Activated CD4-positive, alpha-beta T cell treated with anti-CD3 and anti-CD28 coated beads for 4 hours (primary cell): ENCODE results near the gene DNLZ.
"Not testable (repeated sequence)": the region's sequence is repeated elsewhere in the genome, so short reads cannot be mapped to it uniquely, and the experiment has no call there.

Experiments
- DNase-seq, 2 donors: peaks; one replicate each; pipeline ENCODE4 v3.0.0-alpha.2; 2020

DNLZ gene

DNA sequence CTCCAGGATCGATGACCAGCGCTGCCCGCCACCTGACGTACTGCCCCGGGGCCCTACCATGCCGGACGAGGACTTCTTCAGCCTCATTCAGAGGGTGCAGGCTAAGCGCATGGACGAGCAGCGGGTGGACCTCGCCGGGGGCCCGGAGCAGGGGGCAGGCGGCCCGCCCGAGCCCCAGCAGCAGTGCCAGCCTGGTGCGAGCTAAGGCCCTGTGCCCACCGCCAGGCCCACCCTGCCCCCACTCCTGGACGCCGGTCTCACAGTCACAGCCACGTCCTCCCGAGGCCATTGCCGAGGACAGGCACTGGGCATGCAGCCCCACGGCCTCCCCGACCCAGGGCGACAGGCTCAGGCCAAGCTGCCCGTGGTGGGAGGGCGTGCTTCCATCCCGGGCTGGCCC, 5.5 kb downstream of the DNLZ start:
- DNase-seq = no peak

DNA sequence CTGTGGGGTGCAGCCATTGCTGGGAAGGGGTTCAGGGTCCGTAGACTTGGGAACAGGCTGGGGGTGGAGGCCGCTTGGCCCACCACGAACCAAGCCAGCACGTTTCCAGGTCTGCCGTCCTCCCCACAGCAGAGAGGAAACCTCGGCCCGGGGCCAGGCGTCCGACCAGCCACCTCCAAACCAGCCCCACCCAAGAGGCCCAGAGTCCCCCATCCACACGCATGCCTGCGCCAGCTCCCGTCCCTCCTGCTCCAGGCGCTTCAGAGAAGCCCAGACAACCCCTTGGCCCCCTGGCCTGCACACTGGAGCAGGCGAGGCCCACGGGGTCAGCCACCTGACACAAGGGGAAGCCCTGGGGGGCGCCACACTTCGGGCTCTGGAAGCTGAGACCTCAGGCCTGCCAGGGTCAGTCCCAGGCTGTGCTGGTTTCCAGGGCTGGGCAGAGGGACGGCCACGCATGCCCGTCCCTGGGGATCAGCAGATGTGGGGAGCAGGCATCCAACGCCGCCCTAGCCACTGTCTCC, 6.3 kb downstream of the DNLZ start:
- no peak for DNase-seq

DNA sequence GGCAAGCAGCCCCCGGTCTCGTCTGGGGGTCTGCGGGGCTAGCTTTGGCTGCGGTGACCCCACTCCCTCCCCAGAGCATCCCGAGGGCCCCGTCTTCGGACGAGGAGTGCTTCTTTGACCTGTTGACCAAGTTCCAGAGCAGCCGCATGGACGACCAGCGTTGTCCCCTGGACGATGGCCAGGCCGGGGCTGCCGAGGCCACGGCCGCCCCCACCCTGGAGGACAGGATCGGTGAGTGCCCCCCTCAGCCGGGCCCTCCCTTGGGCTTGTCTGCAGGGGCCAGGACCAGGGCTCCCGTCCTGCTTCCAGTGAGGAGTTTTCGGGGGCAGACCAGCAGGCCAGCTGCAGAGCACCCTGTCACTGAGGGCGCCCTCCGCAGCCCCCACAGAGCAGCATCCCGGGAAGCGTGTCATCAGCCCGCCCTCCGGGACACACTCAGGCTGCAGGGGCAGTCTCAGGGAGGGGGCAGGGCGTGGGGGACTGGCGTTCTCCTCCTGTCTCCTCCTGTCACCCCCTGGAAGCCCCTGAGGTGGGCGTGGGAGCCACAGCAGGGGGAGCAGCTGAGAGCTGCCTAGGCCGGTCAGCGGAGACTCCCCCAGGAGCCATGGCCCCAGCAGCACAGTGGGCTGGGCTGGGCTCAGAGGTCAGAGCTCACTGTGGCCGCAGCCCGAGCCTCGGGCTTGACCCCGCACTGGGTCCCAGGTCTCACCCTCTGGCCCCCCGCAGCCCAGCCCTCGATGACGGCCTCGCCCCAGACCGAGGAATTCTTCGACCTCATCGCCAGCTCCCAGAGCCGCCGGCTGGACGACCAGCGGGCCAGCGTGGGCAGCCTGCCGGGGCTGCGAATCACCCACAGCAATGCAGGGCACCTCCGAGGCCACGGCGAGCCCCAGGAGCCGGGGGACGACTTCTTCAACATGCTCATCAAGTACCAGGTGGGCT, 7.7 kb downstream of the DNLZ start:
- no peak for DNase-seq

DNA sequence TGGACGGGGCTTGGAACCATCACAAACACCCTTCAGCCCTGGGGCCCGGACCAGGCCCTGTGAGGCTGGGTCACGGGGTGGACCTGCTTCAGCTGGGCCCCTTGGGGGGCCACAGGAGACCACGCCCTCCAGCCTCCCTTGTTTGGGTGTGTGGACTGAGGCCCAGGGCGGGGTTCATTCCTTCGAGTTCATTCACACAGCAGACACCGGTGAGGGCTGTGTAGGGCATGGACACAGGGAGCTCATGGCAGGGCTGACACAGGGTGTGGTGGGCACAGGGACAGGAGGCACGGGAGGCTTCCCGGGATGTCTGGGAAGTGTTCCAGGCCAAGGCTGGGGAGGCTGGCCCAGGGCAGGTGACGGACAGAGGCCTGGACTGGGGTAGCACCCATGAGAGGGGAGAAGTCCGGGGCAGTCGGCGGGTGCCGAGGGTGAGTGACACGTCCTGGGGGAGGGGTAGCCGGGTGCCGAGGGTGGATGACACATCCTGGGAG, 8.9 kb downstream of the DNLZ start:
- no peak for DNase-seq

DNA sequence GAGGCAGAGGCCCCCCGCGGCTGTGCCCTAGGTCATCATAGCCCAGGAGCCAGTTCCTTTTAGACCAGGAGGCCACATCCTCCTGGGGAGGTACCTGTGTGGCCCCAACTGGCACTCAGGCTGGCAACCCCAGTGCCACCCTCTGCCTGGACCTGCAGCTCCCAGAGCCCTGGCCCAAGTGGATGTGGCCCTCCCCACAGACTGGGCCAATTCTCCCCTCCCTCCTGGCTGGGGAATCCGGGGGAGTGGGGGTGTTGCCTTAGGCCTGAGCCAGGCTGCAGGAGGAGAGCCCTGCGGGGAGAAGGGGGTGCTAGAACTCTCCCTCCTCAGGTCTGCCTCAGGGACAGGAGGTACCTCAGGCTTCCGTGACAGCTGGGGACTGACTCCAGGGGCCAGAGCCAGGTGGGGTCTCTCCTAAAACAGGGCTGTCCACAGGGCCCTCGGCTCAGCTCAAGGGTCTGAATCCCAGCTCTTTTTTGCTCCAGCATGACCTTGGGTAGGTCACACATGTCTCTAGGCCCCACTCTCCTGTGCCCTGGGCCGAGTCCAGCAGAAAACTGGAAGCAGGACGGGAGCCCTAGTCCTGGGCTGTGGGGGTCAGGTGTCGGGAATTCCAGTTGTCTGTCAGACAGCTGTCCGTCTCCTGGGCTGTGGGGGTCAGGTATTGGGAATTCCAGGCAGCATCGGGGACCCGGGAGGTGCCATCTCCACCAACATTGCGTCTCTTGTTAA, 9.6 kb downstream of the DNLZ start:
- DNase-seq = no peak

DNA sequence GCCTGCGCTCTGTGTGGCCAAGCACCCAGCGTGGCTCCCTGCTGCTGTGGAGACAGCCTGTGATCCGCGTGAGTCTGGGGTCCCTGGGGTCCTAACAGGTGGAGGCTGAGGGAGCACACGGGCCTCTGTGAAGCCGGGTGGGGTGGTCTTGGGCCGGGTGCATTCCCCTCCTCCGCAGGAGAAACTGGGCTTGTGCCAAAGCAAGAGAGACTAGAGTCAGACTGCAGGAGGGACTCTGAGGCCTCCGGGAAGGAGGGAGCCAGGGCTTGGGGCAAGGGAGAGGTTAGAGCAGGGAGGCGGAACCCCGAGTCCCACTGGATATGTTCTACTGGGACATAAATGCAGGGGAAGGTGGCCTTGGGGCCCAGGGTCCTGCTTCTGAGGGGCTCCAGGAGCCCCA, 10.5 kb downstream of the DNLZ start:
- no peak for DNase-seq

DNA sequence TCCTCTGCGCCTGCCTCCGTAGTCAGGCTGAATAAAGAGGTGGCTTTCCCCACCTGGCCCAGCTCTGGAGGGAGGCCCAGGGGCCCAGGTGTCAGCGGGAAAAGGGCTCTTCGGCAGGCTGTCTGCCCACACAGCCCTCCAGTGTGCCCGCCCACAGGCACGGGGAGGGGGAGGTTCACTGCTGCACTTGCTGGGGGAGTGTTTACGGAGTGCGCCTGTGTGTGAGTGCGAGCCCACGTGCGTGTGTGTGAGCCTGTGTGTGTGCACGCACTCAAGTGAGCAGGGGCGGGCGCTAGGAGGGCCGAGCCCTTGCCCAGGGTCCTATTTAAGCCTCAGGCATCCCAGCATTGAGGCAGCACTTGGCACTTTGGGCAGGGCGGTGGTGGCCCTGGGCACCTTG, 10.9 kb downstream of the DNLZ start:
- DNase-seq = no peak

DNA sequence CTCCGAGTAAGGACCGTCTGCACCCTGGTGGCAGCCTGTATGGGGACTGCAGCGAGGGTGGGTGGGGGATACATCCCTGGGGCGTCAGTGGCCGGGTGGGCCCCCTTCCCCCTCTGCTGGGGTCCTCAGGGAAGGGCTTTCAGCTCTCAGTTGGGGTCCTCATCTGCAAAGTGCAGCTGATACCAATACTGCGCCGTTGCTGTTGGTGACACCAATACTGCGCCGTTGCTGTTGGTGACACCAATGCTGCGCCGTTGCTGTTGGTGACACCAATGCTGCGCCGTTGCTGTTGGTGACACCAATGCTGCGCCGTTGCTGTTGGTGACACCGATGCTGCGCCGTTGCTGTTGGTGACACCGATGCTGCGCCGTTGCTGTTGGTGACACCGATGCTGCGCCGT, 11.7 kb downstream of the DNLZ start:
- DNase-seq = not testable (repeated sequence)

DNA sequence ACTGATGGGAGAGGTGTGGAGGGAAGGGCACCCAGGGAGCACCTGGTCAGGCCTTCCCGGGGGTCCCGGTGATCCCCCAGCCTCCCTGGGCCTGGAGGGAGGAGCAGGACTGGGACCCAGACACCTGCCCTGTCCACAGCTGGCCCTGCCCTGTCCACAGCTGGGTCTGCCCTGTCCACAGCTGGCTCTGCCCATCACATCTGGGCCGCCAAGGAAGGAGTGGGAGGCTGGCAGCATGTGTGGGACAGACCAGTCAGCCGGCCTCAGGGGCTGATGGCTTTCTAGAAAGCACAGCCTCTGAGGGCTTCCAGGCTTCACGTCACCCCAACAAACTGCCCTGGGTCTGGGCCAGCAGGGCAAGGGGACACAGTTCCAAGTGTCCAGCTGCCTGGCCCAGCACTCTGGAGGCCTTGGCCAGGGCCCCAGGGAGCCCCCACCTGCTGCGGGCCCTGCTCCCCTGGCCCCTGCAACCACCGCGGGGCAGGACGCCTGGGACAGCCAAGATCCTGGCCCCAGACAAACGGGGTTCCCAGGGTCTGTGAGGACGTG, 12.2 kb downstream of the DNLZ start:
- DNase-seq = no peak

DNA sequence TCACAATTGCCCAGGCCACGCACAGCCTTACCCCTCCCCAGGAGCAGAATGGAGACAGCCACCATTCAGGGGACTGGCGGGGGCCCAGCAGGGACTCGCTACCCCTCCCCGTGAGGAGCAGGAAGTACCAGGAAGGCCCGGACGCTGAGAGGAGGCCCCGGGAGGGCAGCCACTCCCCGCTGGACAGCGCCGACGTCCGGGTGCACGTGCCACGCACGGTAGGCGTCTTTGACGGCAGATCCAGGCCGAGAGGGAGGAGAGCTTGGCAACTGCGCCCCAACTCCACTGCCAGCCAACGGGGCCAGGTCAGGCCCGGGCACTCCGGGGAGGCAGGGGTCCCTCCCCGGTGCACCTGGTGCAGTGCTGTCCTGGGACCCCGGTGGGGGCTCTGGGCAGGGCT, 14.0 kb downstream of the DNLZ start:
- no peak for DNase-seq

DNA sequence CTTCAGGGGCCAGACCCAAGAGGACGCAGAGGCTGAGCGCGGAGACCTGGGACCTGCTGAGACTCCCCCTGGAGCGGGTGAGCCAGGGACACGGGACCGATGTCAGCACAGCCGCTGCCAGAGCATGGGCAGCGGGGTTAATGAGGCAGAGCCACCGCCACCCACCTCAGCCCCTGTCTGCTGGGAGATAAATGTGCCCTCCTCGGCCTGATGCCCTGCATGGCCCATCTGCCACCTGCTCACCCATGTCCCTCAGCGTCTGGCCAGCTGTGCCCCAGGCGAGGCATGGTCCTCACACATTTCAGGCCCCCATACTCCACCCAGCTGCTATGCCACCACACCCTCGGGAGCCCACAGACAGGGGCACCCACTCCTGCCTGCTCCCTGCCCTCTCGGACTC, 14.9 kb downstream of the DNLZ start:
- DNase-seq = no peak

DNA sequence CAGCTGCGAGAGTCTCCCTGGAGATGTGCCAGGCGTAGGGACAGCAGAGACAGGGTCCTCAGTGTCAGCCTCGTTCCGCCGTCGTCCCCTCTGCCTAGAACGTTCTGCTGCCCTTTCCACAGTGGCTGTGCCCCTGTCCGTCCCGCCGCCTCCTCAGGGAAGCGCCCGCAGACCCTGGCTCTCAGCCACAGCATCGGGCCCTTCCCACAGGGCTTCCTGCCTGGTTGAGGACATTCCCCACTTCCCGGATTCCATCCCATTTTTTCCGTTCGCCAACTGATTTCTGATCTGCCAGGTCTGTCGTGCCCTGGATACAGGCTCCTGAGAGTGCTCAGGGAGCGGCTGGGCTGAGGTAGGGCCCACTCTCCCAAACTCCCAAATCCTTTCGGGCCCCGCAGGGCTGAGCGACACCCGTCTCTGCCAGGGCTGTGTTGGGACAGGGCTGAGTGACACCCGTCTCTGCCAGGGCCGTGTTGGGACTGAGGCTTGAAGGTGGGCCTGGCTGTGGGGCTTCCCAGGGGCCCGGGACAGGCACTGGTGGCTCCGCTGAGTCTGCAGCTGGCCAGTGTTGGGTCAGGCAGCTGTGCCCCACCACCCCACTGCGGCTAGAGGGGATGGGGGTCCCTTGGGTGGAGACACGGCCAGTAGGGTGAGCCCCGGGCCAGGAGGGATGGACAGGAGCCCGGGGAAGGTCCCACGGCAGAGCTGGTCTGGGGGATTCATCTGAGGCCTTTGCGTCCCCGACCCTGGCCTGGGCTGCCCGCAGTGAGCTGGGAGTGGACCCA, 15.9 kb downstream of the DNLZ start:
- no peak for DNase-seq

DNA sequence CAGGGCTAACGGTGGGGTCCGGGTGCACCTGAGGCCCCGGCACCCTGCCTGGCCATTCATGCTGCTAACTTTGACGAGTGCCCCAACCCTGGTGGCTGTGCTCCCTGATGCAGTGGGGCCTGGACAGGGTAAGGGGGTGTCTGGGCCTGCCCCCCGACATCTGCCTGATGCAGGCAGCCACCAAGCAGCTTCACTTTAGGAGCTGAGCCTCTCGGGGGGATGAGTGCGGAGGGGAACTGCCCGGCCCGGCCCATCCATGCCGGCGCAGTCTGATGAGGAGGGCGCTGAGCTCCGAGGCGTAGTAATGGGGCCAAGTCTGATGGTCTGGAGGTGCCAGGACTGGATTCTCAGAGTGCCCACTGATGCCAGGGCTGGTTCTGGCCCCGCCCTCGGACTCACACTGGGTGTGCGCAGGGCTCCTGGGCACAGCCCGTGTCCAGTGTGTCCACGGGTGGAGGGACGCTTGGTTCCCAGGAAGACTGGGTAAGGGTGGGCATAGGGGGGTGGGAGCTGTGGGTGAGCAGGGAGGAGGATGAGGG, 16.5 kb downstream of the DNLZ start:
- no peak for DNase-seq

DNA sequence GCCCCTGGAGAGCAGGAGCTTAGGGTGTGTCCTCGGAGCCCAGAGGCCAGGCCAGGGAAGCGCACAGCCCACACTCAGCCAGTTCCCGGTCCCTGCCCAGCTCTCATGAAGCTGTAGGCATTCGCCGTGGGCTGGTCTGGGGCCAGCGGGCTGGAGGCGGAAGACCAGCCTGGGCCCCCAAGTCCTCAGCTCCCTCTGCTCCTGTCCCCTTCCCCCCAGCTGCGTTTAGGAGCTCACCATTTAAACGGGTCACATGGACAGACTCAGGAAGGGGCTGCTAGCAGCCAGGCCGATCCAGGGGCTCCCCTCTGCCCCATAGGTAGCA, 17.4 kb downstream of the DNLZ start:
- no peak for DNase-seq

DNA sequence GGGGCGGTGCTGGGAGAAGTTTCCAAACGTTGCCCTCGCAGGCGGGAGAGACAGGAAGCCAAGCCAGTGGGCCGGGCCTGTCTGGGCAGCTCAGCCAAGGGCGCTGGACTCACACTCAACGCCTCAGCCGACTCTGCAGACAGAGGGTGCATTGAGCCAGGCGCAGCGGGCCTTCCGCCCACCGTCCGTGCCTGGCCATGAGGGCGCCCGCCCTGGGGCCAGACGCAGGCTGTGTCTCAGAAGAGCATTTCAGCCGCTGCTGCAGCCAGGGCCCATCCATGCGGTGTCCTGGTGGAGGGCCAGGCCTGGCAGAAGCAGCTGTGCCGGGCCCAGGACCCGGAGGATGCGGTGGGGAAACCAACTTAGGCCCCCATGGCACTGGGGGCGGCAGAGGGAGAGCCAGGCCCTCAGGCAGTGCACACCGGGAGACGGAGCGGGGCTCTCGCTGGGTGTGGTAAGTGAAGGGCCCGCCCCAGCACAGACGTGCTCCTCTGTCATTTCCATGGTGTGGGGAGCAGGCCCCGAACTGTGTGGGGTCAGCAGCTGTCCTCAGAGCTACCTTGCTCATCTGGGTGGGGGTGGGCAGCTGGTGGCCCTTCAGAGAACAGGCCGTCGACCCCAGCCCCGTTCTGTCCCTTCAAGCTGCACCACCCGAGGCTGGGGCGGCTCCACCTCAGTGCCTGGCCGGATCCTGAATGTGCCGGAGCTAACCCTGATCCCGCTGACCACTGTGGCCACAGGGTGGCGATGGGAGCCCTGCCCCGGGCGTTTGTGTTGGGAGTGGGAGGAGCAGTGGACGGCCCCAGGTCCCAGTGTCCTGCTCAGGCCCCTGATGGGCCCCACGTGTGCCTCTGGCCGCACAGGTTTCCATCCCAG, 18.0 kb downstream of the DNLZ start:
- DNase-seq = no peak

DNA sequence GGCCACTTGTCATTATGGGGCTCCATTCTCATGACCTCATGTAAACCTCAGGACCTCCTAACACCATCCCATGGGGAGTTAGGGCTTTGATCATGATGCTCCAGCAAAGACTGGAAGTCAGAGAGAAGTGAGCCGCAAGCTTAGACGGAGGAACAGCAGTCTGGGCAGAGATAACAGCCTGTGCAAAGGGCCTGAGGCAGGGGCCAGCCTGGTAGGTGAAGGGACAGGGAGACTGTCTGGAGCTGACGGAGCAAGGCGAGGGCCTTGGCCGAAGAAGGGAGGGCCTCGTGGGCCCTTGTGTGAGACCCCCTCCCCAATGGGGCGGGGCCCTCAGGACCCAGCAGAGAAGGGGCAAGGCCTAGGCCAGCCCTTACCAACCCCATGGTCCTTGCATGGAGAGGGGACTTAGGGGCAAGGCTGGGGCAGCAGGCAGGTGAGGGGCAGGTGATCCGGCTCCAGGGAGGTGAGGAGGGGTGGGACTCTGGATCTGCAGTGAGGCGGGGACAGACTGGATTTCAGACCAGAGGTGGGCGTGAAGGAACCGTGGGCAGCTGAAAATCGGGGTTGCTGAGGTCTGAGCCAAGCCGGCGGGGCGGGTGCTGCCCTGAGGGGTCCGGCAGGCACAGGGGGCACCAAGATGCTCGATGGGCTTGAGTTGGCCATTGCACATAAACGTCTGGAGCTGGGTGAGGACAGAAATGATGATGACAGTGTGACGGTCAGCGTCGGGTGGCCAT, 18.8 kb downstream of the DNLZ start:
- DNase-seq = no peak

DNA sequence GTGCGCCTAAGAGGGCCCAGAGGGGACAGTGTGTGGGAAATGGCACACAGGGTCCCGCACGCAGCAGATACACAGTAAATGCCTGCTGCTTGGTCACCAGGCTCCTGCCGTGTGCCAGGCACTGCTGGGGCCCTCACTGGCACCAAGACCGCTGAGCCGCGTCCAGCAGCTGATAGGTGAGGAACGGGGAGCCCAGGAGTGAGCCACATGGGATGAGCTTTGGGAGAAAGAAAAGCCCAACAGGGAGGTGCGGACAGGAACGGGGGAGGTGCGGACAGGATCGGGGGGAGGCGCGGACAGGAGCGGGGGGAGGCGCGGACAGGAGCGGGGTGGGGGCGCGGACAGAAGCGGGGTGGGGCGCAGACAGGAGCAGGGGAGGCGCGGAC, 19.7 kb downstream of the DNLZ start:
- DNase-seq = no peak

DNA sequence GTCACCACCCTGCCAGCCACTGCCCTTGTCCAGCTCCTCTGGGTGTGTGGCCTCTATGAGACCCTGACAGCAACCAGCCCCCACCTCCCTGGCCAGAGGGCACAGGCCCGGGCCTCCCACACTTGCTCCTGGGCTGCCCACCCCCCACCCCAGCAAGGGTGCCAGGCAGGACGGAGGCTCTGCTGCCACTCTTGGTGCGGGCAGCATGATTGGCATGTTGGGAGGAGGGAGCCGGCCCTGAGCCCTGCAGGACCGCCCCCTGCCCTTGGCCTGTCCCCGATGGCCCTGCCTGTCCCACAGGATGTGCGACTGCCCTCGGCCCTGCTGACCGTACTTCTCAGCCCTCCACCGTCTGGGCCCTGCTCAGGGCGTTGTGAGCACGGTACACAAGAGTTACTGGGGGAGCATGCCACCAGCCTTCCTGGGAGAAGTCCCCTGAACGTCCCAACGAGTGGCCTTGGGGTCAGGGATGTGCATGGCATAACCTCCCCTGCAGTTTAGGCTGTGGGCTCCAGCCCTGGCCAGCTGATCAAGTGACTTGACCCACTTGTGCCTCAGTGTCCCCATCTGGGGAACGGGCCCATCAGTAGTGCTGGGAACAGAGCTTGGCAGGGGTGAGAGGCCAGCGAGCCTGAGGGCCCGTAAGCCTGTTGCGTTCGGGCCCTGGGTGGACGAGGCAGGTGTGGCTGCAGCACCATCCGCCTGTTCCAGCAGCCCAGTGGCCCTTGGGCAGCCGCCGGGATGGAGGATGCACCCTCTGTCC, 20.2 kb downstream of the DNLZ start:
- no peak for DNase-seq

DNA sequence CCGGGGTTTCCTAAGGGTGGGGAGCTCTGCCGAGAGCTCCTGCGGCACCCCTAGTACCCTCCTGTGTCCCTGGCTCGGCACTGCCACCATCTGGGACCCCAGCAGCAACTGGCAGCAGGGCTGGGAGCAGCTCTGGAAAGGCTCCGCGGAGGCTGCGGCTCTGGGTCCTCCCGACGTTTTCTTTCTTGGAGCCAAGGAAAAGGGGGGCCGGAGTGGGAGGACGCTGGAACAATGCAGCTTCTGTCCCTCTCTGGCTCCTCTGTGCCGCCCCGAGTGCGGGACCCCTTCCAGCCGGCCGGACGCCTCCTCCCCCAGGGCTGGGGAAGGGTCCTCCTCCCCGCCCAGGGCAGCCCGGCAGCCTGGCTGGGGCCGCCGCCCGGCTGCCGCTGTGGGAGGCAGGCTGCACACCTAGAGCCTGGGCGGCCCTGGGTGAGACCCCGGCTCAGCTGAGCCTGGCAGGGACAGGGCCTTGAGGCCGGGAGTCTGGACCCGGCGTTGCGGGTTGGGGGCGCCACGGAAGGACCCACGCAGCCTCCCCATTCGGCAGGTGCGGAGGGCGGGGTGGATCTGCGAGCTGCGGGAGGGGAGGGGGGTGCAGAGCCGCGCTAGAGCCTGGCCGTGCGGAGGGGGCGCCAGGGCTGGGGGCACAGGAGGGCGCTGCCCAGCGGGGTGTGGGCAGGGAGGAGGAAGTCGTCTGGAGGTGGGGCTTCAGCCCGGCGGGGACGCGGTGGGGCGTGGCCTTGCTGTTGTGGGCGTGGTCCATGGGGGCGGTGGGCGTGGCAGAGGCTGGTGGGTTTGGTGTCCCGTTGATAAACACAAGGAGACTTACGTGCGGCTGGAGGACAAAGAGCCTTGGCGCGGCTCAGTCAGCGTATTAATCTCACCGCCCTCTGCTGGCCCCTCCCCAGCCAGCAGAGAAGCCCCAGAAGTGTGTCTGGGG, 21.1 kb downstream of the DNLZ start:
- peak; percentile 42 to 49 for DNase-seq
